C4-2B (cell line): ENCODE measurements around the gene C10orf95.

Experiments used
- H3K27ac ChIP-seq: fragments of 450-650 bp; 2 replicates; pipeline ENCODE4 v1.5.1; 2017
- ZFX ChIP-seq: fragments of 450-650 bp; IDR thresholded peaks from 2 replicates; pipeline ENCODE4 v1.6.1; 2017
- TF ChIP-seq, protein P1 (sequence below): fragments of 450-650 bp; conservative IDR thresholded peaks from 2 replicates; pipeline ENCODE4 v1.5.1; 2017; ENCODE audit warnings: mild to moderate bottlenecking

C10orf95 gene

DNA sequence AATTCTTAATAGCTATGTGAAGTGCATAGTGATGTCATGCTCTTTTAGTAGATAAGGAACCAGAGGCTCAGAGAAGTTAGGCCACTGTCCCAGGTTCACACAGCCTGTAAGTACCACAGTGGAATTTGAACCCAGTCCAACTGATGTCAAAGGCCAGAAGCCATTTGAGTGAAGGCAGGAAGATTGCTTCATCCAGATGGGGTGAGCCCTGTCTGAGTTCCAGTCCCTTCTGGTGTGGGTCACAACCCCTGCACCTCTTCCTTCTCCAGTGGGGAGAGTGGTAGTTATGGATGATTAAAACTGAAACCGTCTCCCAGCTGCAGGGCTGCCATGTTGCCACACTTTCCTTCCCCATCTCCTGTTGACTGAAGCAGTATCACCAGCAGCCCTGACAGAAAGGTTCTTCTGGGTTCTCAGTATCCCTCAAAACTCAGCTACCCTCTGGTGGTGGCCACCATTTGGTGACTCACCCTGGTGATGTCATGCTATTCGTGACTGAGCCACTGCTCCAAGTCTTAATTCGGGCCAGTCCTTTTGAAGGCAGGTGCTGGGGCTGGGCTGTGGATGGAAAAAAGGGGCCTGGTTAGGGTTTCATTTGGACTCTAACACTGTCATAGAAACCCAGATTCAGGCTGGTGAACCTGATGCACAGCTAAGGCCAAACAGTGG, 1.5 kb upstream of the C10orf95 start:
- no peak overlapping the region for H3K27ac ChIP-seq
- no peak for TF ChIP-seq ZFX
- TF ChIP-seq, protein P1, sequence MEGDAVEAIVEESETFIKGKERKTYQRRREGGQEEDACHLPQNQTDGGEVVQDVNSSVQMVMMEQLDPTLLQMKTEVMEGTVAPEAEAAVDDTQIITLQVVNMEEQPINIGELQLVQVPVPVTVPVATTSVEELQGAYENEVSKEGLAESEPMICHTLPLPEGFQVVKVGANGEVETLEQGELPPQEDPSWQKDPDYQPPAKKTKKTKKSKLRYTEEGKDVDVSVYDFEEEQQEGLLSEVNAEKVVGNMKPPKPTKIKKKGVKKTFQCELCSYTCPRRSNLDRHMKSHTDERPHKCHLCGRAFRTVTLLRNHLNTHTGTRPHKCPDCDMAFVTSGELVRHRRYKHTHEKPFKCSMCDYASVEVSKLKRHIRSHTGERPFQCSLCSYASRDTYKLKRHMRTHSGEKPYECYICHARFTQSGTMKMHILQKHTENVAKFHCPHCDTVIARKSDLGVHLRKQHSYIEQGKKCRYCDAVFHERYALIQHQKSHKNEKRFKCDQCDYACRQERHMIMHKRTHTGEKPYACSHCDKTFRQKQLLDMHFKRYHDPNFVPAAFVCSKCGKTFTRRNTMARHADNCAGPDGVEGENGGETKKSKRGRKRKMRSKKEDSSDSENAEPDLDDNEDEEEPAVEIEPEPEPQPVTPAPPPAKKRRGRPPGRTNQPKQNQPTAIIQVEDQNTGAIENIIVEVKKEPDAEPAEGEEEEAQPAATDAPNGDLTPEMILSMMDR: no peak

DNA sequence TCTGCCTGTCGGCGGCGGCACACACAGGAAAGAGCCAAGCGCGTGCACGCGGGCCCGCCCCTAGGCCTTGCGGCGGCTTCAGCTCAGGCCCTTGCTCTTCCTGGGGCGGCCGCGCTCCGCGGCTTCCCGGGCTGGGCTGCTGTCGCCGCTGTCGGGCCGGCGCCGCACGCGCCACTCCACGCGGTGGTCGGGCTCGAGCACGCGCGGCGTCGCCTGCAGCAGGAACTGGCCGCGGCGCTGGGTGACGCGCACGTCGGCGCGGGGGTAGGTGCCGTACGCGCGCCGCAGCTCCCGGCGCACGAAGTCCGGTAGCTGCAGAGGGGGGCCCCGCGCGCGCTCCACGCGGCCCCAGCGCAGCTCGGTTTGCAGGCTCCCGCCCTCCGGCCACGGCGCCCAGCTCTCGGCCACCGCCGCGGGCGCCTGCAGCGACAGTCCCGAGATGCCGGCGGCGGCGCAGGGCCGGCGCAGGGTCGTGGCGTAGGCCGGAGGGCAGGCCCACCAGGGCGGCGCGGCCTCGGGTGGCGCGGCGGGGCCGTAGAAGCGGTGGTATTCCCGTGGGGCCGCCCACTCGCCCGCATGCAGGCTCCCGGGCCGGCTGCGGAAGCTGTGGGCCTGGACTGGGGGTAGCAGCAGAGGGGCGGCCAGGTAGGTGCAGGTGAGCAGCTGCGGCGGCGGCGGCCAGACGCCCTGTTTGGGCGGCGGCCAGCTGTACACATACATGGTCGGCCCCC, 804 bp downstream of the C10orf95 start:
- TF ChIP-seq ZFX: peak; percentile 97
- TF ChIP-seq, protein P1: no peak
- H3K27ac ChIP-seq: peak overlapping the region; percentile 99

DNA sequence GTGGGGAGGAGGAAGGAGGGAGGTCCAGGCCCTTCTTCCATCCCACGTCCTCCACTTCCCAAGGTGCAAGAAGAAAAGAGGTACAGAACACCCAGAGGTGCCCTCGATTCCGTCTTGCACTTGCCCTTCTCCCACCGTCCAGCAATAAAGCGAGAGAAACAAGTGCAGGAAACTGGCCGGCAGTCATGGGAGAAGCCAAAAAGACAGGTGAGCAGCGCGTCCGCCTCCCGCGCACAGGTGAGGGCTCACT, 1.3 kb downstream of the C10orf95 start:
- TF ChIP-seq, protein P1: no peak
- no peak for TF ChIP-seq ZFX
- H3K27ac ChIP-seq: peak overlapping the region; percentile 99

DNA sequence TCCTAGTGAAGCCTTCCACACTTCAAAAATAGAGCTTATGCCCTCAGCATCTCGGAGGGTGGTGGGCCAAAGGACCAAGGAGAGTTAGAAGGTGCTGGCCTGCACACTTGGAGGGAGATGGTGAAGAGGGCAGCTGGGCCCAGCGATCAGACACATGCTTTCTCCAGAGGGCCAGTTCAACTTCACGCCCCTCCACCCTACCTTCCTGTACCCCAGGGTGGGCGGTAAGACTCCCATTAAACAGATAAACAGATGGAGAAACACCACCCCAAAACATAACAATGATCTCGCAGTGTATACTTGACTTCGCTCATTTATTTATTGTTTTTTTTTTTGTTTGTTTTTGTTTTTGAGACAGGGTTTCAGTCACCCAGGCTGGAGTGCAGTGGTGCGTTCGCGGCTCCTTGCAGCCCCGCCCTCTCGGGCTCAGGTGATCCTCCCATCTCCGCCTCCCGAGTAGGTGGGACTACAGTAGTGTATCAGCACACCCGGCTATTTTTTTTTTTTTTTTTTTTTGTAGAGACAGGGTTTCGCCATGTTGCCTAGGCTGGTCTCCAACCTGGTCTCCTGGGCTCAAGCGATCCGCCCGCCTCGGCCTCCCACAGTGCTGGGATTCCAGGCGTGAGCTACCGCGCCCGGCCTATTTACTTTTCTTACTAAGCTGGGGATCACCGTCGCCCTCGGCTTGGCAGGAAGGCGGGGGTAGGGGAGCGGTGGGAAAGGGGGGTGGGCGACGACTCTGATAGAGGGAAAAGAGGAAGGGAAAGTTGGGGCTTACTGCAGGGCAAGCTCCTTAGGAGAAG, 1.8 kb downstream of the C10orf95 start:
- peak overlapping the region; percentile 99 for H3K27ac ChIP-seq
- TF ChIP-seq ZFX: no peak

DNA sequence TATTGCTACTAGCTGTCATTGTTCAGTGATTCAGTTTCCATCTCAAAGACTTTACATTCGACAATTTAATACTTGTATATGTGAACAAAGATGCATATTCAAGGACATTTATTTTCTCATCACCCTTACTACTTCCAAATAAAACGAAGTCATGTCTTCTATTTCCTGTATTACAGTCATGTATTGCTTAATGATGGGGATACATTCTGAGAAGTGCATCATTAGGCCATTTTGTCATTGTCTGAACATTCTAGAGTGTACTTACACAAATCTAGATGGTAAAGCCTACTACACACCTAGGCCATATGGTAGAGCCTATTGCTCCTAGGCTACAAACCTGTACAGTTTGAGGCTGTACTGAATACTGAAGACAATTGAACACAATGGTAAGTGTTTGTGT, 6.5 kb downstream of the C10orf95 start:
- TF ChIP-seq ZFX: no peak
- TF ChIP-seq, protein P1: no peak

DNA sequence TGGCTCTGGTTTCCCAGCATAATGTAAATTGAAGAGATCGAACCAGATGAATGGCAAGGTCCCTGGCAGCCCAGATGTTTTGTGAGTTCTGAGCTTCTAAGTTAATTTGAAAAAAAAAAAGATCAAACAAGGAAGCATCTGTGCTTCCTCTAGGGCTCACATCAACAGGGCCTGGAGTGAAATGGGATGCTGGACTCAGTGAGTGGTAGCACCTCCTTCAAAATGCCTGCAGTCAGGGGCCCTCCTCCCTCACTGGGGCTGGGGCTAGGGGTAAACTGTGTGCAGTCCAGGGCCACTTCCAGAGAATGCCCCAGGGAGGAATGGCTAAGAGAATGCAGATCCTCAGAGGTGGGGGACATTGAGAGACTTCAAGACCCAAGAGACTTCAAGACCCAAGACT, 13.0 kb downstream of the C10orf95 start:
- TF ChIP-seq ZFX: no peak
- TF ChIP-seq, protein P1: no peak
- no peak overlapping the region for H3K27ac ChIP-seq

More for the DNA sequence above, 6.5 kb downstream of the C10orf95 start:
- no peak overlapping the region for H3K27ac ChIP-seq

DNA sequence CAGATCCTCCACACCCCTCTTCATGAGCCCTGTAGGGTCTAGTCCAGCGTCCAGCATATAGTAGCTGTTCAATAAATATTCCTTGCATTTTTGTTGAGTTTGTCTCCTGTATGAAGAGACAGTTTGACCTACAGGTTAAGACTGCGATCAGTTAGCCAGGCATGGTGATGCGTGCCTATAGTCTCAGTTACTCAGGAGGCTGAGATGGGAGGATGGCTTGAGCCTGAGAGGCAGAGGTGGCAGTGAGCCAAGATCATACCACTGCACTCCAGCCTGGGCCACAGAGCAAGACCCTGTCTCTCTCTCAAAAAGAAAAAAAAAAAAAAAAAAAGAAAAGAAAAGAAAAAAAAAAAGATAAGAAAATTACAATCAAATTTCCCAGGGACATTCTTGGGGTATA, 13.8 kb downstream of the C10orf95 start:
- TF ChIP-seq, protein P1: no peak
- no peak for TF ChIP-seq ZFX
- no peak overlapping the region for H3K27ac ChIP-seq
